ENCODE data around the gene PPP2R2C. TPM values are rescaled to one million over a fixed set of nuclear protein-coding genes. Genes with fewer than 3 reads are reported as not detected.

Gene PPP2R2C
- total RNA-seq, 3 donors from 2014 or later, result 0.31 to 2.9 (median 0.41) TPM

DNA sequence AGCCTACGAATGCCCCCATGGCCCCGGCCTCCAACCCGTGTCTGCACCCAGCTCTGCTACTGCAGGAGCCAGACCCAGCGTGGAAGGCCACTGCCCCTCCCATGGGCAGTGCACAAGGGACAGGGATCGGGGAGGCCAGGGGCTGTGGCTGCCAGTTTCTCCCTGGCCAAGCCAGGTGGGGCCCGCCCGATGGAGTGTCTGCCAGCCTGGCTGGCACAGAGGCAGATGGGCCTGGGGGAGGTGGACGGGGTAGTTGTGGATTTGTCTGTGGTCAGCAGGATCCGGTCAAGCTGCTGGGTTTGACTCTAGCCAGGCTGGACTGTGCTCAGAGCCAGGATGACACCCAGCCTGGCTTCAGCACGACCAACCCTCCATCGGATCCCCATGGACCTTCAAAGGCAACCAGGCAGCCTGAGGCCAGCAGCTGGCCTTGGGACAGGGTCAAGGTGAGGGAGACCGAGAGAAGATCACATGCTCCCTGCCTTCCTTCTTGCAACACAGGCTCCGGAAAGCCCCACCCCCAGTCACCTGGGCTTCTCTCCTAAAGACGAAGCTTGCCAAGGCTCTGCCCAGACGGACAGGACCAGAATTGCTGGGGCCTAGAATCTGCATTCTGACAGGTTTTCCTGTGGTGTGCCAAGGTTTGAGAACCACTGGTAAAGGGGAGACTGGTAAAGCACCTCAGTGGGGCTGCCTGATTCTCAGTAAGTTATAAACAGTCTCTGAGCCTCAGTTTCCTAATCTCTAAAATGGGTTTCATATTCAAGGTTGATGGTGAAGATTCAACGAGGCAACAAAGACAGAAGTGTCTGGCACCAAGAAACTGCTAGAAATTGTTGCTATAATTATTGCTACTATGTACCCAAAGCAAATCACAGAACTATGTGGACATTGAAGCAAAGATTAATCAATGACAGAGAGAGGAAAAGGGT, 78.6 kb downstream of the PPP2R2C start:
- Histone ChIP-seq H3K36me3 (ENCODE audit: low read depth) (no peaks in the 10 kb centered on the region), H3K4me3 (no peak overlapping the region), H3K4me1 (ENCODE audit: low read depth) (no peaks in the 10 kb centered on the region), H3K9me3 (no peaks in the 10 kb centered on the region)
- no peak for ATAC-seq
- TF ChIP-seq, protein P1, sequence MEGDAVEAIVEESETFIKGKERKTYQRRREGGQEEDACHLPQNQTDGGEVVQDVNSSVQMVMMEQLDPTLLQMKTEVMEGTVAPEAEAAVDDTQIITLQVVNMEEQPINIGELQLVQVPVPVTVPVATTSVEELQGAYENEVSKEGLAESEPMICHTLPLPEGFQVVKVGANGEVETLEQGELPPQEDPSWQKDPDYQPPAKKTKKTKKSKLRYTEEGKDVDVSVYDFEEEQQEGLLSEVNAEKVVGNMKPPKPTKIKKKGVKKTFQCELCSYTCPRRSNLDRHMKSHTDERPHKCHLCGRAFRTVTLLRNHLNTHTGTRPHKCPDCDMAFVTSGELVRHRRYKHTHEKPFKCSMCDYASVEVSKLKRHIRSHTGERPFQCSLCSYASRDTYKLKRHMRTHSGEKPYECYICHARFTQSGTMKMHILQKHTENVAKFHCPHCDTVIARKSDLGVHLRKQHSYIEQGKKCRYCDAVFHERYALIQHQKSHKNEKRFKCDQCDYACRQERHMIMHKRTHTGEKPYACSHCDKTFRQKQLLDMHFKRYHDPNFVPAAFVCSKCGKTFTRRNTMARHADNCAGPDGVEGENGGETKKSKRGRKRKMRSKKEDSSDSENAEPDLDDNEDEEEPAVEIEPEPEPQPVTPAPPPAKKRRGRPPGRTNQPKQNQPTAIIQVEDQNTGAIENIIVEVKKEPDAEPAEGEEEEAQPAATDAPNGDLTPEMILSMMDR (IDR thresholded peaks at IDR 0.05), result no peak
- intact Hi-C loops (cut with DNase I, micrococcal nuclease), result no loop called here
- peak in 2 of 3 donors; percentile 1 to 31 for DNase-seq

DNA sequence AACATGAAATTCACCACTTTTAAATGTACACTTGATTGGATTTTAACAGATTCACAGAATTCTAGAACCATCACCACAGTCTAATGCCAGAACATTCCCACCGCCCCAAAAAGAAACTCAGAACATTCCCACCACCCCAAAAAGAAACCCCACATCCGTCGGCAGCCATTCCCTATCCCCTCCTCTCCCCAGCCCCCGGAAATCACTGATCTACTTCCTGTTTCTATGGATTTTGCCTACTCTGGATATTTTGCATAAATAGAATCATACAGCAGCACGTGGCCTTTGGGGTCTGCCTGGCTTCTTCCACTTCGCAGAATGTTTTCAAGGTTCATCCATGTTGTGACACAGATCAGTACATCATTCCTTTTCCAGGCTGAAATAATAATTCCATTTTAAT, 79.3 kb downstream of the PPP2R2C start:
- Histone ChIP-seq H3K4me1 (ENCODE audit: low read depth) (no peaks in the 10 kb centered on the region), H3K4me3 (no peak overlapping the region), H3K9me3 (no peaks in the 10 kb centered on the region), H3K36me3 (ENCODE audit: low read depth) (no peaks in the 10 kb centered on the region)
- intact Hi-C loops (cut with DNase I, micrococcal nuclease), result no loop called here
- DNase-seq (no peak), ATAC-seq (no peak)
- TF ChIP-seq, protein P1 (IDR thresholded peaks at IDR 0.05), result no peak

DNA sequence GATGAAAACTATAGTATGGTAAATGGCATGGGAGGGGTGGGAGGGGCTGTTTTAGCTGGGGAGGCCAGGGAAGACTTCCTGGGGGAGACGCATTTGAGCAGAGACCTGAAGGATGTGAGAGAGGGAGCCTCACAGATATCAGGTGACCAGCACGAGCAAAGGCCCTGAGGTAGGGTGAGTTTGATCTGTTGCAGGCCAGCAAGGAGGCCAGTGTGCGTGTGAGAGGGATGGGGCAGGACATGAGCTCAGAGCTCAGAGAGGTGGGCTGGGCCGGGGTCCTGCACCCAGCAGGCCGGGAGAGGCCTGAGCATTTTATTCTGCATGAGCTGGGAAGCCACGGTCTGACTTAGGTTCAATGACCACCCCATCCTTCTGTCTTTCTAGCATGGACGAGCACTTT, 80.0 kb downstream of the PPP2R2C start:
- ATAC-seq, result no peak
- H3K4me1 ChIP-seq (ENCODE audit: low read depth), result no peaks in the 10 kb centered on the region
- H3K9me3 ChIP-seq, result no peaks in the 10 kb centered on the region
- intact Hi-C loops (cut with DNase I, micrococcal nuclease), result no loop called here
- H3K36me3 ChIP-seq (ENCODE audit: low read depth), result no peaks in the 10 kb centered on the region
- peak in 1 of 3 donors; percentile 21 for DNase-seq
- TF ChIP-seq, protein P1 (IDR thresholded peaks at IDR 0.05), result no peak
- no peak overlapping the region for H3K4me3 ChIP-seq

DNA sequence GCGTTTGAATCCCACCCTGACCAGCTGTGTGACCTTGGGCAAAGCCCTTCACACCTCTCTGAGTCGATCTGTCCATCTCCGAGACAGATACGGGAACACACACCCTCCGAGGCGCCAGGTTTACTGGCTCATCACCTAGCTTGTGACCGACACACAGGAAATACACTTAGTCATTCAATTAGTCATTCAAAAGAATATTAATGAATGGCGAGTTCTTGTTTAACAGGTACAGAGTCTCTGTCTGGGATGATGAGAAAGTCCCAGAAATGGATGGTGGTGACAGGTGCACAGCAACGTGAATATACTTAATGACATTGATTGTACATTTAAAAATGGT, 80.6 kb downstream of the PPP2R2C start:
- no peaks in the 10 kb centered on the region for H3K9me3 ChIP-seq
- H3K4me1 ChIP-seq (ENCODE audit: low read depth), result no peaks in the 10 kb centered on the region
- no peak overlapping the region for H3K4me3 ChIP-seq
- ATAC-seq (no peak), DNase-seq (no peak)
- TF ChIP-seq, protein P1 (IDR thresholded peaks at IDR 0.05), result no peak
- H3K36me3 ChIP-seq (ENCODE audit: low read depth), result no peaks in the 10 kb centered on the region
- intact Hi-C loops (cut with DNase I, micrococcal nuclease), result no loop called here

DNA sequence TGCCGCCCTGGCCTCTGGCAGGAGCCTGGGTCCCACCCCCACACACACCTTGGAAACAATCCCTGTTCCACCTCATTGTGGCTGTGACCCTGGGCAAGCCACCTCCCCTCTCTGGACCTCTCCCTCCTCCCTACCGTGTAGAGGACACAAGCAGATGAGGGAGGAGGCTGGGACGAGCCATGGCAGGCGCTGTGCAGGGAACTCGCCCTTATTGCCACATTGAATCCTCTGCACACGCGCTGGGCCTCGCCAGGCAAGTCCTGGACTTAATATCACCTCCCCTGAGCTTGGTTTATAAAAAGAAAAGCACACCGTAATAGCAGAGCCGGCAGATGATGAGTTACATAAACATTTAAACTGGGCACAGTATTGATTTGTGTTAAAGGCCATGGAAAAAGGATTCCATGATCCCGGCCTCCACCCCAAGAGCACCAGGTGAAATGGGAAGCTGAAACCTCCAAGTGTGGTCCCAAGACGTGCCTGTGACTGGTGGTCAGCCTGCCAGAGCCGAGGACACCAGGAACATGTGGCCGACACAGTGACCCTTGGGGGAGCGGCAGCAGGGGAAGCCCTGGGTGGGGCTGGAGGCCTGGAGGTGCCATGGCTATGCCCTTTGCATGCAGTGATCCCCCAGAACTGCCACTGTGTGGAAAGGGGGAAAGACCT, 81.1 kb downstream of the PPP2R2C start:
- Histone ChIP-seq H3K9me3 (no peaks in the 10 kb centered on the region), H3K4me1 (ENCODE audit: low read depth) (no peaks in the 10 kb centered on the region), H3K4me3 (no peak overlapping the region), H3K36me3 (ENCODE audit: low read depth) (no peaks in the 10 kb centered on the region)
- DNase-seq (peak in 1 of 3 donors; percentile 22), ATAC-seq (no peak)
- intact Hi-C loops (cut with DNase I, micrococcal nuclease), result no loop called here
- TF ChIP-seq, protein P1 (IDR thresholded peaks at IDR 0.05), result no peak
